WERI-Rb-1 (cell line): Measurements from ENCODE around the gene C1orf50.

Experiments used
- DNase-seq: peaks from one replicate; pipeline ENCODE4 v3.0.0-alpha.2; 2020
- H3K27ac ChIP-seq: fragments of 250-450 bp; sonication (Bioruptor Pico); 2 replicates; pipeline ENCODE4 v1.5.1; 2020; ENCODE audit warnings: mild to moderate bottlenecking, moderate library complexity
- H3K27me3 ChIP-seq: fragments of 250-450 bp; sonication (Bioruptor Pico); 2 replicates; pipeline ENCODE4 v1.5.1; 2021; ENCODE audit warnings: mild to moderate bottlenecking, low read depth, moderate library complexity; ENCODE audit not compliant: insufficient read depth, severe bottlenecking
- H3K36me3 ChIP-seq: fragments of 250-450 bp; sonication (Bioruptor Pico); 2 replicates; pipeline ENCODE4 v1.5.1; 2020; ENCODE audit warnings: mild to moderate bottlenecking, moderate library complexity
- H3K4me3 ChIP-seq: 2 replicates; pipeline ENCODE4 v1.5.1; 2011; ENCODE audit warnings: low read depth, mild to moderate bottlenecking, control low read depth, low read length
- H3K9me3 ChIP-seq: fragments of 250-450 bp; sonication (Bioruptor Pico); 2 replicates; pipeline ENCODE4 v1.5.1; 2021; ENCODE audit warnings: mild to moderate bottlenecking, moderate library complexity; ENCODE audit not compliant: severe bottlenecking
- TF ChIP-seq, protein P1 (sequence below): IDR thresholded peaks from 2 replicates; pipeline ENCODE4 v1.5.1; 2011; ENCODE audit warnings: low read depth, mild to moderate bottlenecking, control low read depth, inconsistent platforms, low read length

Gene C1orf50

DNA sequence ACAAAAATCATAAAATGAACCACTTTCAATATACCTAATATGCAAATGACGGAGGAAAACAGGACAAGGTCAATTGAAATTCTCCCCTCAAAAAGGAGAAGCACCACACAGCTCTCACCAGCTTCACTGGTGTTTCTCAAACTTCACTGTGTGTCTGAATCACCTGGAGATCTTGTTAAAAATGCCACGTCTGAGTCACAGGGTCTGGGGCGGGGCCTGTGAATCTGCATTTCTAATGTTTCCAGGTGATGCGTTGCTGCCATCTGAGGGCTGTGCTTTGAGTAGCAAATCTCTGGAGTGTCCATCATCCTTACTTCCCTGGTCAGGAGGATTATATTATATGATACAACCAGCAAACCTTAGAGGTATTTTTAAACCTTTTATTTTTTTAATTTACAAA lies 36.1 kb upstream of the C1orf50 start:
- Histone ChIP-seq H3K4me3 (no peak overlapping the region), H3K27me3 (no peaks in the 10 kb centered on the region), H3K9me3 (no peaks in the 10 kb centered on the region), H3K36me3 (no peaks in the 10 kb centered on the region), H3K27ac (no peak overlapping the region)
- TF ChIP-seq, protein P1, sequence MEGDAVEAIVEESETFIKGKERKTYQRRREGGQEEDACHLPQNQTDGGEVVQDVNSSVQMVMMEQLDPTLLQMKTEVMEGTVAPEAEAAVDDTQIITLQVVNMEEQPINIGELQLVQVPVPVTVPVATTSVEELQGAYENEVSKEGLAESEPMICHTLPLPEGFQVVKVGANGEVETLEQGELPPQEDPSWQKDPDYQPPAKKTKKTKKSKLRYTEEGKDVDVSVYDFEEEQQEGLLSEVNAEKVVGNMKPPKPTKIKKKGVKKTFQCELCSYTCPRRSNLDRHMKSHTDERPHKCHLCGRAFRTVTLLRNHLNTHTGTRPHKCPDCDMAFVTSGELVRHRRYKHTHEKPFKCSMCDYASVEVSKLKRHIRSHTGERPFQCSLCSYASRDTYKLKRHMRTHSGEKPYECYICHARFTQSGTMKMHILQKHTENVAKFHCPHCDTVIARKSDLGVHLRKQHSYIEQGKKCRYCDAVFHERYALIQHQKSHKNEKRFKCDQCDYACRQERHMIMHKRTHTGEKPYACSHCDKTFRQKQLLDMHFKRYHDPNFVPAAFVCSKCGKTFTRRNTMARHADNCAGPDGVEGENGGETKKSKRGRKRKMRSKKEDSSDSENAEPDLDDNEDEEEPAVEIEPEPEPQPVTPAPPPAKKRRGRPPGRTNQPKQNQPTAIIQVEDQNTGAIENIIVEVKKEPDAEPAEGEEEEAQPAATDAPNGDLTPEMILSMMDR: peak; percentile 56
- peak; percentile 55 for DNase-seq

DNA sequence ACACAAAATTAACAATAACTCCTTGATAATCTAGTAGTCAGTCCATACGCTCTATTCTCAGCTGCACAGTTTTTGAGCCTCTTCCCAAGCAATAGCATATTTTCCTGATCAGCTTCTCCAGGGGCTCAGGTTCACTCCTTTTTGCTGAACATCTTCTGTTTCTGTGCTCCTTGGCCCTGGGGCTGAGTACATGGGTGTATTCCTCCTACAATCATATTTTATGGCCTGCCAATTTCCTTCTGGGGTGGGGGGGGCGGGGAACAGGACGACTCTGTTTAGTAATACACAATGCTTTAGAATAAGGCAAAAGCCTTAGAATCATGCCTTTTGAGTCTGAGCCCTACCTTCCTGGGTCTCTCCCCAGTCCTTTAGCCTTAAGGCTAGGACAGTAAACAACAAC lies 35.5 kb upstream of the C1orf50 start:
- no peak overlapping the region for H3K4me3 ChIP-seq
- TF ChIP-seq, protein P1: no peak
- no peak for DNase-seq
- H3K36me3 ChIP-seq: no peaks in the 10 kb centered on the region
- H3K27ac ChIP-seq: peak overlapping the region; percentile 26
- no peaks in the 10 kb centered on the region for H3K9me3 ChIP-seq
- H3K27me3 ChIP-seq: no peaks in the 10 kb centered on the region

DNA sequence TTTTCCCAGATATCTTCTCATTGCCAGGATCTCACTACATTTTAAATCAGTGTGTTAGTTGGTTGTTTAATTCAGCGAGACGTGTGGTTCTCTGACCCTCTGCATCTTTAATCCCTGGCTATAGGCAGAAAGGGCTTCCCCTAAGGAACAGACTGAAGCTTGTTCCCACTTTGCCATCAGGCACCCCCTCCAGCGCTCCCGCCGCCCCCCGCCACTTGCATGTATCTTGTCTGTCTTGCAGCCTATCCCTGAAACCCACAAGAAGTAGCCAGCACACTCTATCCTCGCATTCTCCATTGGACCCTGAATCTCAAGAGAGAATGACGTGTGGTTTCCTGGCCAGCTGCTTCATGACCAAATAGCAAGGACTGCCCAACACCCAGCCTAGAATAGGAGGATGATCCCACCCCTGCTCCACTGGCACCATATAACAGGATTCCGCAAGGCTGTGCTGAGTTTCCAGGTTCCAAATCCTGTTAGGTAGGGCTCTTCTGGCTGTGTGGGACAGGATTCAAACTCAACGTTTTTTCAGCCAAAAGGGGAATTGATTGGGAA lies 34.8 kb upstream of the C1orf50 start:
- DNase-seq: no peak
- no peaks in the 10 kb centered on the region for H3K27me3 ChIP-seq
- H3K9me3 ChIP-seq: no peaks in the 10 kb centered on the region
- peak overlapping the region; percentile 26 for H3K27ac ChIP-seq
- TF ChIP-seq, protein P1: no peak
- no peaks in the 10 kb centered on the region for H3K36me3 ChIP-seq
- H3K4me3 ChIP-seq: no peak overlapping the region

DNA sequence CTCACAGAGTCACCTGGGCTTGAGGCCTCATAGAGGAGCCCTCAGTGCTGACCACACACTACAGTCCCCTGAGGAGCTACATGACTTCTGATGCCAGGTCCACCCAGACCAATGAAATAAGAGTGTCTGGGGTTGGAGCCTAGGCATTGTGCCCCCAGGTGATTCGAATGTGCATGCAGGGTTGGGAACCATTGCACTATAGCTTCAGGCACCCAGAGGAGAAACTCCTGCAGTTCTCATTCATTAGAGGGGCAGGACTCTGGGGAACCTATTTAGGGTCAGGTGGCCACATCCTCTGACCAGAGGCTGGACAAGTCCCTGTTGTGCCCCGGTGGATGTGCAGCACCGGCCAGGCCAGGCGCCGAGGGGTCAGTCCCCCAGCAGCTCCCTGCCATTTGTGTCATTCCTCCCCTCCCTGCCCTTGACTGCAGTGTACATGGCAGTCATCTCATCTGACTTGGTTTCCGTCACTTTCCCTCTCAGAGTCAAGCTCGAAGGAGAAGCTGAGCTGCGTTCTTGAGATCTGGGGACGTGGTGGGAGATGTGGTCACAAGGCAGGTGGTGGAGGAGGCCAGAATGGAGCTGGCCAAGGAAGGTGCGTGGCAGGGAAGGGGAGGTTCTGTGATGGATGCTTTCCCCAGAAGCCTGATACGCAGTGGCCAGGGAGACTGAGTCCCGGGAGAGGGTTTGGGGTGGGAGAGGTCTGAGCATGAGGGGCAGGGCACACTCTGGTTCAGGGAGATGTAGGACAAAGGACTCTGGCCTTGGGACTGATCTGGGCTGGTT lies 33.4 kb upstream of the C1orf50 start:
- TF ChIP-seq, protein P1: no peak
- Histone ChIP-seq H3K27ac (no peak overlapping the region), H3K27me3 (no peaks in the 10 kb centered on the region), H3K4me3 (no peak overlapping the region), H3K9me3 (no peaks in the 10 kb centered on the region), H3K36me3 (no peaks in the 10 kb centered on the region)
- no peak for DNase-seq

DNA sequence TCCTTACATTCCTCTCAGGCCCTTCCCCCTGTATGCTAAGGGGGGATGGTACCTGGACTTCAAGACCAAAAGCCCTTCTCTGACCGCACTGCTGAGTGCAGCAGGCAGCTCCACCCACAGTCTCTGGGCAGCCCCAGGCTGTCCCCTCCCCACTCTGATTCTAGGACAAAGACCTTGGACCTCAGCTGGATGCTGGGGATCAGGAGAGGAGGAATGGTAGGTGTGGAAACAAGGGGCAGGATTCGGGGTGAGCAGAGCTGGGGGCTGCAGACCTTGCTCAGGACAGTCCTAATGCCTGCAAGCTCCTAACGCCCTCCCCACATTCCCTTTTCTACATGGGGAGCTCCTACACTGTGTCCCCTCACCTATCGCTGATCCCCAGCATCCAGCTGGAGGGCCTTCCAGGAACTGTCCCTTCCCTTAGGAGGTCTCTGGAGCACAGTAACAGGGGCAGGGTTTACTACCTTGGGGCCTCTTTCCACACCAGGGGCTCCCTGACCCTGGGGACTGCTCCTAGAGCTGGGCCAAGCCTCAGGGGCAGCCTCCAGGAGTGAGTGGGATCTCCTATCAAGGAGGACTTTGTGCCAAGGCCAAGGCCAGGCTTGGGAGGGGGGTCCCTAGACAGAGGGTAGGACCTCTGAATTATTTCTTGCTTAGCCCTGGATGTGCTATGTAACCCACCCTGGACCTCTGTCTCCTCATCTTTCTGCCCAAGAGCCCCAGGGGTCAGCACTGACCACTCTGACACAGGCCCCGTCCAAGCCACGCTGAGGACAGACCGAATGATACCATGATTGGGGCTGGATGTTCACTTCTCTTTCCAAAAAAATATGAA lies 32.6 kb upstream of the C1orf50 start:
- H3K27ac ChIP-seq: no peak overlapping the region
- H3K9me3 ChIP-seq: no peaks in the 10 kb centered on the region
- no peak overlapping the region for H3K4me3 ChIP-seq
- H3K27me3 ChIP-seq: no peaks in the 10 kb centered on the region
- TF ChIP-seq, protein P1: no peak
- H3K36me3 ChIP-seq: no peaks in the 10 kb centered on the region
- DNase-seq: no peak
